Measurements from ENCODE around the gene ZNF169.
"Not testable (repeated sequence)": the region's sequence is repeated elsewhere in the genome, so short reads cannot be mapped to it uniquely, and the experiment has no call there.

- TF ChIP-seq, protein P1, sequence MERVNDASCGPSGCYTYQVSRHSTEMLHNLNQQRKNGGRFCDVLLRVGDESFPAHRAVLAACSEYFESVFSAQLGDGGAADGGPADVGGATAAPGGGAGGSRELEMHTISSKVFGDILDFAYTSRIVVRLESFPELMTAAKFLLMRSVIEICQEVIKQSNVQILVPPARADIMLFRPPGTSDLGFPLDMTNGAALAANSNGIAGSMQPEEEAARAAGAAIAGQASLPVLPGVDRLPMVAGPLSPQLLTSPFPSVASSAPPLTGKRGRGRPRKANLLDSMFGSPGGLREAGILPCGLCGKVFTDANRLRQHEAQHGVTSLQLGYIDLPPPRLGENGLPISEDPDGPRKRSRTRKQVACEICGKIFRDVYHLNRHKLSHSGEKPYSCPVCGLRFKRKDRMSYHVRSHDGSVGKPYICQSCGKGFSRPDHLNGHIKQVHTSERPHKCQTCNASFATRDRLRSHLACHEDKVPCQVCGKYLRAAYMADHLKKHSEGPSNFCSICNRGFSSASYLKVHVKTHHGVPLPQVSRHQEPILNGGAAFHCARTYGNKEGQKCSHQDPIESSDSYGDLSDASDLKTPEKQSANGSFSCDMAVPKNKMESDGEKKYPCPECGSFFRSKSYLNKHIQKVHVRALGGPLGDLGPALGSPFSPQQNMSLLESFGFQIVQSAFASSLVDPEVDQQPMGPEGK (CRISPR knock-in tag; IDR thresholded peaks at IDR 0.05; ENCODE audit: borderline replicate concordance): not testable (repeated sequence)
- TF ChIP-seq, protein P2, sequence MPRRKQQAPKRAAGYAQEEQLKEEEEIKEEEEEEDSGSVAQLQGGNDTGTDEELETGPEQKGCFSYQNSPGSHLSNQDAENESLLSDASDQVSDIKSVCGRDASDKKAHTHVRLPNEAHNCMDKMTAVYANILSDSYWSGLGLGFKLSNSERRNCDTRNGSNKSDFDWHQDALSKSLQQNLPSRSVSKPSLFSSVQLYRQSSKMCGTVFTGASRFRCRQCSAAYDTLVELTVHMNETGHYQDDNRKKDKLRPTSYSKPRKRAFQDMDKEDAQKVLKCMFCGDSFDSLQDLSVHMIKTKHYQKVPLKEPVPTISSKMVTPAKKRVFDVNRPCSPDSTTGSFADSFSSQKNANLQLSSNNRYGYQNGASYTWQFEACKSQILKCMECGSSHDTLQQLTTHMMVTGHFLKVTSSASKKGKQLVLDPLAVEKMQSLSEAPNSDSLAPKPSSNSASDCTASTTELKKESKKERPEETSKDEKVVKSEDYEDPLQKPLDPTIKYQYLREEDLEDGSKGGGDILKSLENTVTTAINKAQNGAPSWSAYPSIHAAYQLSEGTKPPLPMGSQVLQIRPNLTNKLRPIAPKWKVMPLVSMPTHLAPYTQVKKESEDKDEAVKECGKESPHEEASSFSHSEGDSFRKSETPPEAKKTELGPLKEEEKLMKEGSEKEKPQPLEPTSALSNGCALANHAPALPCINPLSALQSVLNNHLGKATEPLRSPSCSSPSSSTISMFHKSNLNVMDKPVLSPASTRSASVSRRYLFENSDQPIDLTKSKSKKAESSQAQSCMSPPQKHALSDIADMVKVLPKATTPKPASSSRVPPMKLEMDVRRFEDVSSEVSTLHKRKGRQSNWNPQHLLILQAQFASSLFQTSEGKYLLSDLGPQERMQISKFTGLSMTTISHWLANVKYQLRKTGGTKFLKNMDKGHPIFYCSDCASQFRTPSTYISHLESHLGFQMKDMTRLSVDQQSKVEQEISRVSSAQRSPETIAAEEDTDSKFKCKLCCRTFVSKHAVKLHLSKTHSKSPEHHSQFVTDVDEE (CRISPR knock-in tag; IDR thresholded peaks at IDR 0.05): not testable (repeated sequence)
- not testable (repeated sequence) for TF ChIP-seq PPARA (CRISPR knock-in tag; IDR thresholded peaks at IDR 0.05; ENCODE audit: borderline replicate concordance); ZFP3 (CRISPR knock-in tag; IDR thresholded peaks at IDR 0.05); TCF4 (CRISPR knock-in tag; IDR thresholded peaks at IDR 0.05; ENCODE audit: borderline replicate concordance); OSR1 (CRISPR knock-in tag; IDR thresholded peaks at IDR 0.05); CSDC2 (CRISPR knock-in tag; IDR thresholded peaks at IDR 0.05); ISL1 (CRISPR knock-in tag; IDR thresholded peaks at IDR 0.05); RARB (CRISPR knock-in tag; IDR thresholded peaks at IDR 0.05); SNAI2 (CRISPR knock-in tag; IDR thresholded peaks at IDR 0.05); ZFP30 (CRISPR knock-in tag; IDR thresholded peaks at IDR 0.05)
- TF ChIP-seq, protein P3, sequence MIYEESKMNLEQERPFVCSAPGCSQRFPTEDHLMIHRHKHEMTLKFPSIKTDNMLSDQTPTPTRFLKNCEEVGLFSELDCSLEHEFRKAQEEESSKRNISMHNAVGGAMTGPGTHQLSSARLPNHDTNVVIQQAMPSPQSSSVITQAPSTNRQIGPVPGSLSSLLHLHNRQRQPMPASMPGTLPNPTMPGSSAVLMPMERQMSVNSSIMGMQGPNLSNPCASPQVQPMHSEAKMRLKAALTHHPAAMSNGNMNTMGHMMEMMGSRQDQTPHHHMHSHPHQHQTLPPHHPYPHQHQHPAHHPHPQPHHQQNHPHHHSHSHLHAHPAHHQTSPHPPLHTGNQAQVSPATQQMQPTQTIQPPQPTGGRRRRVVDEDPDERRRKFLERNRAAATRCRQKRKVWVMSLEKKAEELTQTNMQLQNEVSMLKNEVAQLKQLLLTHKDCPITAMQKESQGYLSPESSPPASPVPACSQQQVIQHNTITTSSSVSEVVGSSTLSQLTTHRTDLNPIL (CRISPR knock-in tag; IDR thresholded peaks at IDR 0.05; ENCODE audit: low read depth): not testable (repeated sequence)
These were observed 56.2 kb downstream of the ZNF169 start for GRCh38 chr9:94315034-94315984.
